Immature natural killer cell (primary cell): ENCODE data around the gene DEPDC7. TPM values are rescaled to one million over a fixed set of nuclear protein-coding genes. Genes with fewer than 3 reads are reported as not detected.
A peak's percentile ranks its signal among the peaks of the same experiment; 100 is the strongest.
"Not testable (repeated sequence)": the region's sequence is repeated elsewhere in the genome, so short reads cannot be mapped to it uniquely, and the experiment has no call there.

Experiments
- DNase-seq, 3 donors: peaks; one replicate each; pipeline ENCODE4 v3.0.0; 2022; ENCODE audit warnings: mixed read lengths in 1 of 3
- H3K27ac Mint-ChIP-seq, 6 donors: one replicate each; pipeline ENCODE4 v1.8.0; 2020; ENCODE audit warnings: mixed read lengths in 6 of 6, mild to moderate bottlenecking in 5 of 6, inconsistent platforms in 4 of 6, moderate library complexity in 3 of 6
- H3K27me3 Mint-ChIP-seq, 3 donors: one replicate each; pipeline ENCODE4 v1.8.0; 2020 to 2021; ENCODE audit warnings: low read depth in 3 of 3, mild to moderate bottlenecking in 3 of 3, mixed read lengths in 3 of 3, moderate library complexity in 3 of 3, inconsistent platforms in 1 of 3
- H3K36me3 Mint-ChIP-seq, 3 donors: one replicate each; pipeline ENCODE4 v1.8.0; 2020; ENCODE audit warnings: mixed read lengths in 3 of 3, inconsistent platforms in 2 of 3, mild to moderate bottlenecking in 2 of 3
- H3K4me1 Mint-ChIP-seq, 2 donors: one replicate each; pipeline ENCODE4 v1.8.0; 2020; ENCODE audit warnings: inconsistent platforms in 2 of 2, mild to moderate bottlenecking in 2 of 2, mixed read lengths in 2 of 2, moderate library complexity in 1 of 2
- H3K4me3 Mint-ChIP-seq, 5 donors: one replicate each; pipeline ENCODE4 v1.8.0; 2020; ENCODE audit warnings: mild to moderate bottlenecking in 5 of 5, mixed read lengths in 5 of 5, inconsistent platforms in 3 of 5, moderate library complexity in 3 of 5
- H3K9me3 Mint-ChIP-seq, 6 donors: one replicate each; pipeline ENCODE4 v1.8.0; 2020; ENCODE audit warnings: mild to moderate bottlenecking in 6 of 6, mixed read lengths in 6 of 6, inconsistent platforms in 4 of 6, moderate library complexity in 3 of 6
- polyA plus RNA-seq, 3 donors: library from polyadenylated mRNA; unstranded; fragments of 300-500 nt; fragmentation: Illumina TruSeq; gene quantifications; one replicate each; pipeline ENCODE4 v1.2.3, GENCODE V29; 2021

The DEPDC7 gene
- 1 to 10 TPM in 2 of 3 donors, under 1 TPM in 1; 0.65 to 1.3 (median 1.3) TPM for polyA plus RNA-seq

DNA sequence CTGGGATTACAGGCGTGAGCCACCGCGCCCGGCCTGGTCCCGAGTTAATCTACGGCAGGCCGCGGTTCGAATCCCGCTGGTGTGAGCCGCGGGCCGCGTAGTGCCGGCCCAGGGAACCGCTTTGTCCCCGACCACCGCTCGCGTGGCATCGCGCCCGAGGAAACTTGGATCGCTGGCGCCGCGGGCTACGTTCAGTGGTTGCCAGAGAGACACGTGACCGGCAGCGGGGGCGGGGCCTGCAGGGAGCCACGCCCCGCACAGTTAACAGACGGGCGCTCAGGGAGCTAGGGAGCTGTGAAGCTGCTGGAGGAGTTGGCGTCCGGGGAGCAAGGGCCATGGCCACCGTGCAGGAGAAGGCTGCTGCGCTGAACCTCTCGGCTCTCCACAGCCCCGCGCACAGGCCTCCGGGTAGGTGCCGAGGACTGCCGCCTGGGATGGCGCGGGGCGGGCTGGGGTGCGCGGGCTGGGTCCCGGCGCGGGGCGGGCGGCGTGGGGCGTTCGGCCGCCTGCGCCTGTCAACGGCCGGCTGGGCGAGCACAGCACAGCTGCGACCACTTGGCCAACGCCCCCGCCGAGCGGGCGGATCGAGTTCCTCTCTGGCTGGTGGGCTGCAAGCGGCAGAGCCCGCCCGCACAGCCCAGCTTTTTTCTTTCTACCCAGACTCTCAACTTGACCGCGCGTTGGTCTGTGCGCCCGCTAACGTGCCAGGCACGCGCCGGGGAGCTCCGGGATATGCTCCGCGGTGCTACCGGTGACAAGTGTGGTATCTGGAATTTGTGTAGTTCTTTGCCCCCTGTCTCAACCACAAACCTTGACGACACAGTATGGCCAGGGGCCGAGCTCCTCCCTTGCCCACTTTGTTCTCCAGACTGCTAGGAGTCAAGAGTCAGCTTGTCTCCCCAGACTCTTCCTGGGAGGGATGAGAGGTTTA is at the start of gene DEPDC7:
TSS of gene DEPDC7 (plus strand) at position 258 of the 931 bp plus-strand sequence. CDS start at position 336, 78 bp downstream.
- Mint-ChIP-seq H3K9me3 (no peaks in the 10 kb centered on the region), H3K27ac (peak within 1 kb of the TSS in 1 of 6 donors; percentile 67), H3K36me3 (no peaks in the 10 kb centered on the region), H3K27me3 (peaks cover 8 to 10% (median 8%) of the 10 kb centered on the region in 3 donors), H3K4me3 (peak within 1 kb of the TSS; percentile 81 to 90 (median 83)), H3K4me1 (peaks cover 20 to 28% of the 10 kb centered on the region in 2 donors)
- DNase-seq, result peak; percentile 74 to 78 (median 76)

DNA sequence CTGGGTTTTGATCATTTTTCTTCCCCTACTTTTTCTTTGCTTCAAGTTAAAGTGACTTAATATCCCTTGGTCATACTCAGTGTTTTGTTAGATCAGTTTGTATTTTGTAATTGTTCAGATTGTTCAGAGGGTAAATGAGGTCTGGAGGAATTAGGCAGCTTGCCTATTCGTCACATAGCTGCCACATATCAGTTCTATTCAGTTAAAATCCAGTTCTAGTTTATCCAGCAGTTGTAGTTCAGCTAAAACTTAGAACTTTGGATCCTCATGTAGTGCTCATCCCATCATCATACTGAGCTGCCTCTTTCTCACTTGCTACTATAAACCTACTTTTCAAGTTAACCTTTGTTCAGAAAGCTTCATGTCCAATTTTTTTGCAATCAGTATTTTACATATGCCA is 47.1 kb upstream of the DEPDC7 start:
- no peaks in the 10 kb centered on the region for H3K4me1 Mint-ChIP-seq
- no peak overlapping the region for H3K4me3 Mint-ChIP-seq
- no peak for DNase-seq
- peaks cover 6 to 27% (median 13%) of the 10 kb centered on the region in 3 donors for H3K36me3 Mint-ChIP-seq
- H3K27me3 Mint-ChIP-seq, result no peaks in the 10 kb centered on the region
- no peaks in the 10 kb centered on the region for H3K9me3 Mint-ChIP-seq
- H3K27ac Mint-ChIP-seq, result no peak overlapping the region

GRCh38 chr11:32972233-32972632 is 43.4 kb upstream of the DEPDC7 start:
- H3K36me3 Mint-ChIP-seq, result peaks cover 3 to 28% (median 11%) of the 10 kb centered on the region in 3 donors
- not testable (repeated sequence) for H3K27me3 Mint-ChIP-seq, DNase-seq, H3K27ac Mint-ChIP-seq, H3K4me3 Mint-ChIP-seq, H3K9me3 Mint-ChIP-seq
- peaks cover 8 to 14% of the 10 kb centered on the region in 2 donors for H3K4me1 Mint-ChIP-seq

GRCh38 chr11:32972781-32973180 is 42.9 kb upstream of the DEPDC7 start:
- Mint-ChIP-seq H3K27me3 (peaks cover 0 to 2% (median 0%) of the 10 kb centered on the region in 3 donors), H3K36me3 (peaks cover 6 to 28% (median 11%) of the 10 kb centered on the region in 3 donors), H3K27ac (no peak overlapping the region), H3K4me1 (peaks cover 8 to 14% of the 10 kb centered on the region in 2 donors), H3K4me3 (no peak overlapping the region), H3K9me3 (no peaks in the 10 kb centered on the region)
- no peak for DNase-seq

DNA sequence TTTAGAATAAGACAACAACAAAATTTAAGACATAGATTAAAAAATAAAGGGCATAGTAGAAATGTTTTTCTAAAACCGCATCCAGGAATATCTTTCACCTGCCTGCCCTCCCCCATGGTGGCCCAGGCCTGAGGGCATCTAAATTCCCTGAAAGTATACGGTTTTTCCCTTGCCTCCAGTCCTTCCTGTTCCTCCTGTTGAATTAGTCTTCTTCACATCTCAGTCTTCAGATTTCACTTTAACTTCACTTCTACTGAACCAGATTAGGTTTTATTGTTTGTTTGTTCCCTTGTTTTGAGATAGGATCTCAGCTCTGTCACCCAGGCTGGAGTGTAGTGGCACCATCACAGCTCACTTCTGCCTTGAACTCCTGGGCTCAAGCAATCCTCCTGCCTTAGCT is 33.1 kb upstream of the DEPDC7 start:
- peaks cover 0 to 2% (median 0%) of the 10 kb centered on the region in 3 donors for H3K27me3 Mint-ChIP-seq

DNA sequence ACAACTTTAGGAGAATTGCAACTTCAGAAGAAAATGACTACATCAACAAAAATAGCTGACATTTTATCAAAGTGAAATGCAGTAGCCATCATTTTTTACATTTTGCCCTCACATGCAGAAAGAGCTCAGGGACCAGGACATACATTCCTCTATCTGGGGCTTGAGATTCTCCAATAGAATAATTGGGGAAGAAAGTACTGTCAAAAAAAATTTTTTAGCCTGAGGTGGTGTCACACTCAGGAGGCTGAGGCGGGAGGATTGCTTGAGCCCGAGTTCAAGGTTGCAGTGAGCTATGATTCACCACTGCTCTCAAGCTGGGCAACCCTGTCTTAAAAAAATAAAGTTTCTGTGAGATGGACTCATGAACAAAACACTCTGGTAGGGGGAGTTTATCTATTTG is 32.2 kb upstream of the DEPDC7 start:
- DNase-seq, result no peak
- H3K4me1 Mint-ChIP-seq, result no peaks in the 10 kb centered on the region
- no peak overlapping the region for H3K4me3 Mint-ChIP-seq
- no peak overlapping the region for H3K27ac Mint-ChIP-seq
- H3K9me3 Mint-ChIP-seq, result no peaks in the 10 kb centered on the region
- peaks cover 0 to 2% (median 0%) of the 10 kb centered on the region in 3 donors for H3K27me3 Mint-ChIP-seq
- H3K36me3 Mint-ChIP-seq, result peaks cover 0 to 5% (median 3%) of the 10 kb centered on the region in 3 donors

More for the DNA sequence above, 33.1 kb upstream of the DEPDC7 start:
- no peak for DNase-seq
- Mint-ChIP-seq H3K36me3 (peaks cover under 1 to 5% (median 3%) of the 10 kb centered on the region in 3 donors), H3K27ac (no peak overlapping the region), H3K9me3 (no peaks in the 10 kb centered on the region), H3K4me1 (no peaks in the 10 kb centered on the region), H3K4me3 (no peak overlapping the region)

DNA sequence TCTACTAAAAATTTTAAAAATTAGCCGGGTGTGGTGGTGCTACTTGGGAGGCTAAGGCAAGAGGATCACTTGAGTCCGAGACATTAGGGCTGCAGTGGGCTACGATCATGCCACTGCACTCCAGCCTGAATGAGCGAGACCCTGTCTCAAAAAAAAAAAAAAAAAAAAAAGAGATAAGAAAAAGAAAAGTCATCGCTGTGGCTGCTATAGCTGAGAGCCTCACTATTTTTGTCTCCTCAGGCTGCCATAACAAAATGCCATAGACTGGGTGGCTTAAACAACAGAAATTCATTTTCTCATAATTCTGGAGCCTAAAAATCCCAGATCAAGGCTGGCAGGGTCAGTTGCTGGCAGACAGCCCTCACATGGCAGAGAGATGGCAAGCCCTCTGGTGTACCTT is 30.1 kb upstream of the DEPDC7 start:
- no peaks in the 10 kb centered on the region for H3K9me3 Mint-ChIP-seq
- no peak overlapping the region for H3K4me3 Mint-ChIP-seq
- H3K36me3 Mint-ChIP-seq, result peaks cover 0 to 5% (median 3%) of the 10 kb centered on the region in 3 donors
- H3K27ac Mint-ChIP-seq, result no peak overlapping the region
- DNase-seq, result no peak
- H3K4me1 Mint-ChIP-seq, result no peaks in the 10 kb centered on the region
- H3K27me3 Mint-ChIP-seq, result peaks cover 0 to 4% (median 2%) of the 10 kb centered on the region in 3 donors

DNA sequence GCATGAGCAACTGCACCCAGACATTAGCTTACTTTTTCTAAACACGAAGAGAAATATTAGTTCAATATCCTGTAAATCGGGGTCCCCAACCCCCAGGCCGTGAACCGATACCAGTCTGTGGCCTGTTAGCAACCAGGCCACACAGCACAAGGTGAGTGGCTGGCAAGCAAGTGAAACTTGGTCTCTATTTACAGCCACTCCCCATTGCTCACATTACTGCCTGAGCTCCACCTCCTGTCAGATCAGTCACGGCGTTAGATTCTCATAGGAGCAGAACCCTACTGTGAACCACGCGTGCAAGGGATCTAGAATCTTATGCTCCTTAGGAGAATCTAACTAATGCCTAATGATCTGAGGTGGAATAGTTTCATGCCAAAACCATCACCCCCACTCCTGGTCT is 27.8 kb upstream of the DEPDC7 start:
- peaks cover 0 to 8% (median 2%) of the 10 kb centered on the region in 3 donors for H3K27me3 Mint-ChIP-seq

GRCh38 chr11:32990481-32990880 is 25.2 kb upstream of the DEPDC7 start:
- peaks cover 0 to 8% (median 3%) of the 10 kb centered on the region in 3 donors for H3K36me3 Mint-ChIP-seq
- H3K9me3 Mint-ChIP-seq, result peaks cover 0 to 9% (median under 1%) of the 10 kb centered on the region in 6 donors
- no peak overlapping the region for H3K4me3 Mint-ChIP-seq

More for the DNA sequence above, 27.8 kb upstream of the DEPDC7 start:
- Mint-ChIP-seq H3K27ac (no peak overlapping the region), H3K9me3 (peaks cover 0 to 9% (median under 1%) of the 10 kb centered on the region in 6 donors), H3K4me1 (no peaks in the 10 kb centered on the region), H3K4me3 (no peak overlapping the region), H3K36me3 (peaks cover 3 to 11% (median 5%) of the 10 kb centered on the region in 3 donors)
- DNase-seq, result no peak

DNA sequence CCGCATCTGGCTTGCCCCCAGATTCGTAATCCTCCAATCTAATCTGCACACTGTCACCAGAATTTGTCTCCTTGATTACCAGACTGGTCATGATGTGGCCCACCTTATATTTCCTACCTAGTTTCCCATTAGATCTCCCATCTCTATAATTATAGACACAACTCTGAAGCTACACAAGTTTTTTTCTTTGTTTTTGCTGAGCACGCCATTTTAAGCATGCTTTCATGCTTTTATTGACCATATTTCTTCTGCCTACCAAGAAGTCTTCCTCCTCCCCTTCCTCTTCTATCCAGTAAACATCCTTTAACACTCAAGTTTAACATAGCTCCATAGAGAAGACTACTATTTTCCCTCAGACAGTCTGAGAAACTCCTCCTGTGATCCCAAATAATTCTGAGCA is 24.3 kb upstream of the DEPDC7 start:
- no peak overlapping the region for H3K4me3 Mint-ChIP-seq
- DNase-seq, result no peak
- peaks cover 2 to 8% (median 2%) of the 10 kb centered on the region in 3 donors for H3K27me3 Mint-ChIP-seq
- H3K27ac Mint-ChIP-seq, result peak overlapping the region in 1 of 6 donors; percentile 18
- peaks cover 0 to 9% (median under 1%) of the 10 kb centered on the region in 6 donors for H3K9me3 Mint-ChIP-seq
- peaks cover 0 to 8% (median 3%) of the 10 kb centered on the region in 3 donors for H3K36me3 Mint-ChIP-seq
- H3K4me1 Mint-ChIP-seq, result no peaks in the 10 kb centered on the region

More at GRCh38 chr11:32990481-32990880, 25.2 kb upstream of the DEPDC7 start:
- Mint-ChIP-seq H3K27me3 (peaks cover 2 to 8% (median 3%) of the 10 kb centered on the region in 3 donors), H3K4me1 (no peaks in the 10 kb centered on the region), H3K27ac (no peak overlapping the region)
- no peak for DNase-seq

DNA sequence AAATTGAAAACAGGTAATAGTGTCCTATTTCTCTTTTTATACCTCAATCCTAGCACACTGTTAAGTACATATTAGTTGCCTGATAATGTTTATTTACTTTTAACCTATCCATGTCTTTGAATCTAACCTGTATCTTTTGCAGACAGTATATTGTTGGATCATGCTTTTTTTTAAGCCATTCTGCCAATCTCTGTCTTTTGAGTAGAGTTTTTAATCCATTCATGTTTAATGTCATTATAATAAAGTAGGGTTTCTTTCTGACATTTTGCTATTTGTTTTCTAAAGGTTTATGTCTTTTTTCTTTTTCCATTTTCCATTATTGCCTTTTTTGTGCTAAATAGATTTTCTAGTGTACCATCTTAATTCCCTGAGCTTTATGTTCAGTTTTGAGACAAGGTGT is 23.8 kb upstream of the DEPDC7 start:
- DNase-seq, result no peak
- H3K4me1 Mint-ChIP-seq, result no peaks in the 10 kb centered on the region
- H3K27me3 Mint-ChIP-seq, result peaks cover 2 to 8% (median 2%) of the 10 kb centered on the region in 3 donors
- peaks cover 0 to 9% (median under 1%) of the 10 kb centered on the region in 6 donors for H3K9me3 Mint-ChIP-seq
- no peak overlapping the region for H3K4me3 Mint-ChIP-seq
- peaks cover 0 to 8% (median 3%) of the 10 kb centered on the region in 3 donors for H3K36me3 Mint-ChIP-seq
- no peak overlapping the region for H3K27ac Mint-ChIP-seq

DNA sequence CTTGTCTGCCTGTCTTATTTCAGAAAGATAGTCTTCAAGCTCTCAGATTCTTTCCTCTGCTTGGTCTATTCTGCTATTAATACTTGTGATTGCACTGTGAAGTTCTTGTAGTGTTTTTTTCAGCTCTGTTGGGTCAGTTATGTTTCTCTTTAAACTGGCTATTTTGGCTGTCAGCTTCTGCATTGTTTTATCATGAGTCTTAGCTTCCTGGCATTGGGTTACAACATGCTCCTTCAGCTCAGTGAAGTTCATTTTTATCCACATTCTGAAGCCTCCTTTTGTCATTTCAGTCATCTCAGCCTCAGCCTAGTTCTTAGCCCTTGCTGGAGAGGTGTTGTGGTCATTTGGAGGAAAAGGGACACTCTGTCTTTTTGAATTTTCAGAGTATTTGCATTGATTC is 15.5 kb upstream of the DEPDC7 start:
- H3K4me3 Mint-ChIP-seq, result no peak overlapping the region
- H3K9me3 Mint-ChIP-seq, result peaks cover 0 to 5% (median under 1%) of the 10 kb centered on the region in 6 donors
- peaks cover 4 to 6% of the 10 kb centered on the region in 2 donors for H3K4me1 Mint-ChIP-seq
- no peaks in the 10 kb centered on the region for H3K36me3 Mint-ChIP-seq
- H3K27me3 Mint-ChIP-seq, result peaks cover 5 to 11% (median 10%) of the 10 kb centered on the region in 3 donors
- H3K27ac Mint-ChIP-seq, result no peak overlapping the region
- no peak for DNase-seq

DNA sequence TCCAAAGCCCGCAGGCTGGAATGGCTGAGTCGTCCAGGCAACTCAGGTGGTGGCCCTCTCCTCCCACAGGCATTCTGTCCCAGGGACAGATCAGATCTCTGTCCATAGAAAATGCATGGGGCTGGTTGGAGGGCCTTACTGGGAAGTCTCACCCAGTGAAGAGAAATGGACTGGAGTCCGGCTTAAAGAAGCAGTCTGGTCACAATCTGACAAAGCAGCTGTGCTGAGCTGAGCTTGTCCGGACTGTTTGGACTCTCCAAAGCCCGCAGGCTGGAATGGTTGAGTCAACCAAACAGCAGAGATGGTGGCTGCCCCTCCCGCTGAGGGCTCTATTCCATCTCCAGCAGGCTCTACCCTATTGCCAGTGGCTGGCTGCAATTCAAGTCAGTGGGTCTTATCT is 14.4 kb upstream of the DEPDC7 start:
- Mint-ChIP-seq H3K36me3 (peaks cover 0 to 3% (median 0%) of the 10 kb centered on the region in 3 donors), H3K27me3 (peaks cover 6 to 11% (median 10%) of the 10 kb centered on the region in 3 donors), H3K4me3 (no peak overlapping the region), H3K27ac (no peak overlapping the region), H3K4me1 (peaks cover 4 to 15% of the 10 kb centered on the region in 2 donors), H3K9me3 (peaks cover 0 to 5% (median under 1%) of the 10 kb centered on the region in 6 donors)
- DNase-seq, result no peak
